ENCODE results near the gene PDS5B. TPM values are rescaled to one million over a fixed set of nuclear protein-coding genes. Genes with fewer than 3 reads are reported as not detected.

PDS5B gene
- total and polyA plus RNA-seq, 2 of the 8 experiments (the other 6 are each of a cell fraction or from before 2014, with no cell fraction given): 5.5 to 54.6 TPM

- Histone ChIP-seq H3K27me3 (replicated peaks in 1 of 4; ENCODE audit: control insufficient read depth in 3 of 4, extremely low read depth in 1 of 4, insufficient read depth in 3 of 4, low read length in 3 of 4) (no peaks in the 10 kb centered on the region), H3K4ac (replicated peaks; ENCODE audit: insufficient read length, low read depth, low read length) (no peak overlapping the region), H3K27ac (ENCODE audit: low read depth, low read length) (no peak overlapping the region), H2BK5ac (ENCODE audit: low read depth, low read length) (no peak overlapping the region), H4K20me1 (replicated peaks in 1 of 2; ENCODE audit: control insufficient read depth in 1 of 2, insufficient read depth in 2 of 2, low read length in 2 of 2) (no peaks in the 10 kb centered on the region), H2BK20ac (ENCODE audit: low read length) (no peak overlapping the region), H4K91ac (replicated peaks; ENCODE audit: insufficient read length, low read length) (no peak overlapping the region), H2BK15ac (ENCODE audit: low read length) (no peak overlapping the region), H3K18ac (ENCODE audit: extremely low read depth, low read length) (no peak overlapping the region), H4K8ac (ENCODE audit: extremely low read depth, insufficient read depth, low read length) (no peak overlapping the region), H3K4me3 (ENCODE audit: extremely low read depth in 1 of 4, insufficient read depth in 2 of 4, low read depth in 3 of 4, low read length in 4 of 4) (no peak overlapping the region), H2BK120ac (replicated peaks; ENCODE audit: low read depth, low read length) (no peak overlapping the region), H2BK12ac (ENCODE audit: low read depth, low read length) (no peak overlapping the region), H3K4me2 (ENCODE audit: insufficient read depth in 1 of 2, low read depth in 2 of 2, low read length in 2 of 2) (no peak overlapping the region), H3K4me1 (replicated peaks in 1 of 4; ENCODE audit: control insufficient read depth in 3 of 4, insufficient read depth in 4 of 4, low read length in 3 of 4) (no peaks in the 10 kb centered on the region), H3K79me1 (ENCODE audit: low read depth, low read length) (no peaks in the 10 kb centered on the region), H3K36me3 (ENCODE audit: control insufficient read depth in 2 of 4, insufficient read depth in 4 of 4, low read length in 3 of 4) (peaks cover 0 to 5% (median 0%) of the 10 kb centered on the region in 4 experiments; a peak in 1 of 8 replicates), H4K5ac (ENCODE audit: insufficient read length, low read depth, low read length) (no peak overlapping the region), H2AK5ac (ENCODE audit: low read depth, low read length) (no peak overlapping the region), H3K23ac (ENCODE audit: insufficient read length) (no peak overlapping the region), H3K14ac (ENCODE audit: insufficient read length) (no peak overlapping the region), H3K23me2 (ENCODE audit: low read depth, low read length) (no peaks in the 10 kb centered on the region), H3K56ac (replicated peaks; ENCODE audit: insufficient read length, low read depth, low read length) (no peak overlapping the region), H2AFZ (ENCODE audit: low read length) (no peak overlapping the region), H3K9me3 (ENCODE audit: insufficient read depth in 2 of 2, low read depth in 1 of 2, low read length in 1 of 2) (no peaks in the 10 kb centered on the region), H3K79me2 (ENCODE audit: control insufficient read depth in 1 of 2, insufficient read depth in 2 of 2, low read length in 2 of 2) (peaks cover 0 to 12% of the 10 kb centered on the region in 2 experiments; a peak in 2 of 4 replicates), H3K9ac (replicated peaks in 1 of 4; ENCODE audit: extremely low read depth in 1 of 4, low read depth in 3 of 4, low read length in 3 of 4) (no peak overlapping the region)
- POLR2A ChIA-PET (ENCODE audit: partially characterized antibody): no interaction called here
- CTCF ChIA-PET (ENCODE audit: partially characterized antibody): interaction anchor here (1.4 to 2.5 kb wide), 2 partner anchors 11 to 74 kb away, joined by 3 to 16 read pairs; no protein-coding TSS in a partner anchor
- DNase-seq (ENCODE audit: low read depth in 1 of 2, low spot score in 2 of 2): no peak
- FAIRE-seq: no peak
- no peak for TF ChIP-seq HDAC2 (IDR thresholded peaks at IDR 0.05; ENCODE audit: borderline replicate concordance in 1 of 2, low read depth in 2 of 2, low read length in 2 of 2)
- no peak for TF ChIP-seq BCL11A (IDR thresholded peaks at IDR 0.05; ENCODE audit: low read depth in 2 of 2, low read length in 2 of 2)
- TF ChIP-seq SIRT6 (IDR thresholded peaks at IDR 0.05; ENCODE audit: low read length): no peak
- no peak for TF ChIP-seq RAD21 (IDR thresholded peaks at IDR 0.05 in 1 of 2, conservative IDR thresholded peaks at IDR 0.05 in 1 of 2; ENCODE audit: low read depth in 2 of 2, low read length in 2 of 2)
- no peak for TF ChIP-seq SRF (IDR thresholded peaks at IDR 0.05; ENCODE audit: low read depth, low read length)
- no peak for TF ChIP-seq TAF7 (optimal IDR thresholded peaks at IDR 0.05; ENCODE audit: borderline replicate concordance, low read depth, low read length)
- TF ChIP-seq GABPA (IDR thresholded peaks at IDR 0.05; ENCODE audit: borderline replicate concordance, insufficient read depth, low read length): no peak
- TF ChIP-seq RFX5 (IDR thresholded peaks at IDR 0.05; ENCODE audit: borderline replicate concordance, low read depth, low read length): no peak
- TF ChIP-seq CHD2 (IDR thresholded peaks at IDR 0.05; ENCODE audit: low read length): no peak
- no peak for TF ChIP-seq TBP (IDR thresholded peaks at IDR 0.05; ENCODE audit: low read depth, low read length)
- no peak for TF ChIP-seq YY1 (IDR thresholded peaks at IDR 0.05; ENCODE audit: low read depth, low read length)
- TF ChIP-seq MAFK (IDR thresholded peaks at IDR 0.05; ENCODE audit: low read depth, low read length): no peak
These were observed 75.4 kb downstream of the PDS5B start for GRCh38 chr13:32661685-32662084.

All from H1 (cell line).